Kidney tubule cell (primary cell): Measurements from ENCODE around the gene KCNJ6.
A peak's percentile ranks its signal among the peaks of the same experiment; 100 is the strongest.
"Not testable (repeated sequence)": the region's sequence is repeated elsewhere in the genome, so short reads cannot be mapped to it uniquely, and the experiment has no call there.

ENCODE experiments used
- DNase-seq: peaks from one replicate; pipeline ENCODE4 v3.0.0-alpha.2; 2018; ENCODE audit warnings: low spot score

KCNJ6 gene

GRCh38 chr21:37769656-37770055, 146.6 kb downstream of the KCNJ6 start:
- DNase-seq = no peak

GRCh38 chr21:37767984-37768383, 148.3 kb downstream of the KCNJ6 start:
- no peak for DNase-seq

- DNase-seq = no peak
Measured at GRCh38 chr21:37766129-37766528, 150.1 kb downstream of the KCNJ6 start.

GRCh38 chr21:37765221-37765900, 150.9 kb downstream of the KCNJ6 start:
- DNase-seq = no peak

- DNase-seq = no peak
Measured at GRCh38 chr21:37764691-37765090, 151.6 kb downstream of the KCNJ6 start.

GRCh38 chr21:37763298-37763697, 153.0 kb downstream of the KCNJ6 start:
- DNase-seq = no peak

GRCh38 chr21:37762606-37763005, 153.7 kb downstream of the KCNJ6 start:
- no peak for DNase-seq

GRCh38 chr21:37761406-37761805, 154.9 kb downstream of the KCNJ6 start:
- not testable (repeated sequence) for DNase-seq

- no peak for DNase-seq
Measured at GRCh38 chr21:37759777-37760176, 156.5 kb downstream of the KCNJ6 start.

GRCh38 chr21:37758982-37759381, 157.3 kb downstream of the KCNJ6 start:
- DNase-seq = peak; percentile 61

GRCh38 chr21:37757606-37758376, 158.5 kb downstream of the KCNJ6 start:
- no peak for DNase-seq

- no peak for DNase-seq
Measured at GRCh38 chr21:37753122-37753599, 163.1 kb downstream of the KCNJ6 start.

- DNase-seq = no peak
Measured at GRCh38 chr21:37751268-37751975, 164.8 kb downstream of the KCNJ6 start.

- no peak for DNase-seq
Measured at GRCh38 chr21:37749132-37749531, 167.1 kb downstream of the KCNJ6 start.

- no peak for DNase-seq
Measured at GRCh38 chr21:37748351-37748750, 167.9 kb downstream of the KCNJ6 start.

GRCh38 chr21:37746849-37747248, 169.4 kb downstream of the KCNJ6 start:
- DNase-seq = no peak

GRCh38 chr21:37744551-37744950, 171.7 kb downstream of the KCNJ6 start:
- DNase-seq = no peak

- peak; percentile 11 for DNase-seq
Measured at GRCh38 chr21:37742532-37742931, 173.7 kb downstream of the KCNJ6 start.

GRCh38 chr21:37742115-37742514, 174.1 kb downstream of the KCNJ6 start:
- no peak for DNase-seq

GRCh38 chr21:37737996-37738395, 178.3 kb downstream of the KCNJ6 start:
- DNase-seq = no peak

GRCh38 chr21:37737507-37737906, 178.8 kb downstream of the KCNJ6 start:
- no peak for DNase-seq

GRCh38 chr21:37734846-37735245, 181.4 kb downstream of the KCNJ6 start:
- no peak for DNase-seq

- no peak for DNase-seq
Measured at GRCh38 chr21:37732927-37733326, 183.3 kb downstream of the KCNJ6 start.
